ENCODE measurements around the gene ATOX1.
"Not testable (repeated sequence)": the region's sequence is repeated elsewhere in the genome, so short reads cannot be mapped to it uniquely, and the experiment has no call there.

Gene ATOX1

DNA sequence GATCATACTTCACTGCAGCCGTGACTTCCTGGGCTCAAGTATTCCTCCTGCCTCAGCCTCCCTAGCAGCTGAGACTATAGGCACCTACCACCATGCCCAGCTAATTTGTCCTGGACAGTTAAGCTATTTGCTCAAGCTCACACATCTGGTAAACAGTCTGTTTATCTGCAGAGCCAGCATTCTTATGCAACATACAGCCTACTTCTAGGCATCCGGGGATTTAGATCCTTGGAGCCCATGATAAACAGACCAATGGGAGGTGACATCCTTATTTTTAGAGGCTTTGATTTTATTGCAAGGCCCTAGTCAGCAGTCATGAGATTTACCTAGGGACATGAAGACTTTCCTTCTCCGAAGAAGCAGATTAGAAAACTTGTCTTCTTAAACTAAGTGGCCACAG is 21.0 kb downstream of the ATOX1 start:
- H3K27me3 ChIP-seq (ENCODE audit: control insufficient read depth in 1 of 2, insufficient read depth in 2 of 2, low read length in 2 of 2), result no peaks in the 10 kb centered on the region
- no peak overlapping the region for H3K4me3 ChIP-seq (ENCODE audit: low read depth in 1 of 2, low read length in 2 of 2)
- H3K36me3 ChIP-seq (ENCODE audit: control insufficient read depth in 1 of 2, insufficient read depth in 2 of 2, low read length in 2 of 2), result peaks cover under 1 to 5% of the 10 kb centered on the region in 2 donors
- no peak overlapping the region for H3K27ac ChIP-seq (ENCODE audit: low read depth, low read length)
- H3K9ac ChIP-seq (ENCODE audit: low read depth in 1 of 2, low read length in 2 of 2), result no peak overlapping the region
- H3K9me3 ChIP-seq (ENCODE audit: control insufficient read depth in 1 of 2, low read length in 2 of 2), result no peaks in the 10 kb centered on the region
- peaks cover 5% of the 10 kb centered on the region in 2 donors for H3K4me1 ChIP-seq (ENCODE audit: control insufficient read depth in 1 of 2, insufficient read depth in 2 of 2, low read length in 2 of 2)

GRCh38 chr5:151735646-151736045 is 22.8 kb downstream of the ATOX1 start:
- Histone ChIP-seq H3K27ac (ENCODE audit: low read depth, low read length) (no peak overlapping the region), H3K9me3 (ENCODE audit: control insufficient read depth in 1 of 2, low read length in 2 of 2) (no peaks in the 10 kb centered on the region), H3K27me3 (ENCODE audit: control insufficient read depth in 1 of 2, insufficient read depth in 2 of 2, low read length in 2 of 2) (no peaks in the 10 kb centered on the region), H3K36me3 (ENCODE audit: control insufficient read depth in 1 of 2, insufficient read depth in 2 of 2, low read length in 2 of 2) (no peaks in the 10 kb centered on the region), H3K4me3 (ENCODE audit: low read depth in 1 of 2, low read length in 2 of 2) (no peak overlapping the region), H3K9ac (ENCODE audit: low read depth in 1 of 2, low read length in 2 of 2) (no peak overlapping the region), H3K4me1 (ENCODE audit: control insufficient read depth in 1 of 2, insufficient read depth in 2 of 2, low read length in 2 of 2) (peaks cover 1 to 3% of the 10 kb centered on the region in 2 donors)

GRCh38 chr5:151734064-151734408 is 24.4 kb downstream of the ATOX1 start:
- H3K27ac ChIP-seq (ENCODE audit: low read depth, low read length), result no peak overlapping the region
- H3K36me3 ChIP-seq (ENCODE audit: control insufficient read depth in 1 of 2, insufficient read depth in 2 of 2, low read length in 2 of 2), result no peaks in the 10 kb centered on the region
- no peak overlapping the region for H3K4me3 ChIP-seq (ENCODE audit: low read depth in 1 of 2, low read length in 2 of 2)
- no peak overlapping the region for H3K9ac ChIP-seq (ENCODE audit: low read depth in 1 of 2, low read length in 2 of 2)
- H3K4me1 ChIP-seq (ENCODE audit: control insufficient read depth in 1 of 2, insufficient read depth in 2 of 2, low read length in 2 of 2), result no peaks in the 10 kb centered on the region
- no peaks in the 10 kb centered on the region for H3K9me3 ChIP-seq (ENCODE audit: control insufficient read depth in 1 of 2, low read length in 2 of 2)
- H3K27me3 ChIP-seq (ENCODE audit: control insufficient read depth in 1 of 2, insufficient read depth in 2 of 2, low read length in 2 of 2), result no peaks in the 10 kb centered on the region

GRCh38 chr5:151733358-151734063 is 24.9 kb downstream of the ATOX1 start:
- Histone ChIP-seq H3K27ac (ENCODE audit: low read depth, low read length) (no peak overlapping the region), H3K4me1 (ENCODE audit: control insufficient read depth in 1 of 2, insufficient read depth in 2 of 2, low read length in 2 of 2) (no peaks in the 10 kb centered on the region), H3K36me3 (ENCODE audit: control insufficient read depth in 1 of 2, insufficient read depth in 2 of 2, low read length in 2 of 2) (no peaks in the 10 kb centered on the region), H3K4me3 (ENCODE audit: low read depth in 1 of 2, low read length in 2 of 2) (no peak overlapping the region), H3K27me3 (ENCODE audit: control insufficient read depth in 1 of 2, insufficient read depth in 2 of 2, low read length in 2 of 2) (no peaks in the 10 kb centered on the region), H3K9ac (ENCODE audit: low read depth in 1 of 2, low read length in 2 of 2) (no peak overlapping the region), H3K9me3 (ENCODE audit: control insufficient read depth in 1 of 2, low read length in 2 of 2) (no peaks in the 10 kb centered on the region)

- Histone ChIP-seq H3K9me3 (ENCODE audit: control insufficient read depth in 1 of 2, low read length in 2 of 2) (no peaks in the 10 kb centered on the region), H3K4me3 (ENCODE audit: low read depth in 1 of 2, low read length in 2 of 2) (no peak overlapping the region), H3K9ac (ENCODE audit: low read depth in 1 of 2, low read length in 2 of 2) (no peak overlapping the region), H3K4me1 (ENCODE audit: control insufficient read depth in 1 of 2, insufficient read depth in 2 of 2, low read length in 2 of 2) (no peaks in the 10 kb centered on the region), H3K27ac (ENCODE audit: low read depth, low read length) (no peak overlapping the region), H3K36me3 (ENCODE audit: control insufficient read depth in 1 of 2, insufficient read depth in 2 of 2, low read length in 2 of 2) (no peaks in the 10 kb centered on the region), H3K27me3 (ENCODE audit: control insufficient read depth in 1 of 2, insufficient read depth in 2 of 2, low read length in 2 of 2) (no peaks in the 10 kb centered on the region)
These were observed 28.1 kb downstream of the ATOX1 start for GRCh38 chr5:151730381-151730780.

GRCh38 chr5:151729597-151729996 is 28.8 kb downstream of the ATOX1 start:
- not testable (repeated sequence) for H3K36me3 ChIP-seq (ENCODE audit: control insufficient read depth in 1 of 2, insufficient read depth in 2 of 2, low read length in 2 of 2); H3K9ac ChIP-seq (ENCODE audit: low read depth in 1 of 2, low read length in 2 of 2); H3K4me1 ChIP-seq (ENCODE audit: control insufficient read depth in 1 of 2, insufficient read depth in 2 of 2, low read length in 2 of 2); H3K27ac ChIP-seq (ENCODE audit: low read depth, low read length); H3K9me3 ChIP-seq (ENCODE audit: control insufficient read depth in 1 of 2, low read length in 2 of 2); H3K4me3 ChIP-seq (ENCODE audit: low read depth in 1 of 2, low read length in 2 of 2); H3K27me3 ChIP-seq (ENCODE audit: control insufficient read depth in 1 of 2, insufficient read depth in 2 of 2, low read length in 2 of 2)

- H3K4me1 ChIP-seq (ENCODE audit: control insufficient read depth in 1 of 2, insufficient read depth in 2 of 2, low read length in 2 of 2), result peaks cover 5 to 11% of the 10 kb centered on the region in 2 donors
- H3K9ac ChIP-seq (ENCODE audit: low read depth in 1 of 2, low read length in 2 of 2), result no peak overlapping the region
- no peak overlapping the region for H3K27ac ChIP-seq (ENCODE audit: low read depth, low read length)
- H3K36me3 ChIP-seq (ENCODE audit: control insufficient read depth in 1 of 2, insufficient read depth in 2 of 2, low read length in 2 of 2), result no peaks in the 10 kb centered on the region
- H3K4me3 ChIP-seq (ENCODE audit: low read depth in 1 of 2, low read length in 2 of 2), result no peak overlapping the region
- no peaks in the 10 kb centered on the region for H3K9me3 ChIP-seq (ENCODE audit: control insufficient read depth in 1 of 2, low read length in 2 of 2)
- no peaks in the 10 kb centered on the region for H3K27me3 ChIP-seq (ENCODE audit: control insufficient read depth in 1 of 2, insufficient read depth in 2 of 2, low read length in 2 of 2)
These were observed 34.1 kb downstream of the ATOX1 start for GRCh38 chr5:151724360-151724759.

DNA sequence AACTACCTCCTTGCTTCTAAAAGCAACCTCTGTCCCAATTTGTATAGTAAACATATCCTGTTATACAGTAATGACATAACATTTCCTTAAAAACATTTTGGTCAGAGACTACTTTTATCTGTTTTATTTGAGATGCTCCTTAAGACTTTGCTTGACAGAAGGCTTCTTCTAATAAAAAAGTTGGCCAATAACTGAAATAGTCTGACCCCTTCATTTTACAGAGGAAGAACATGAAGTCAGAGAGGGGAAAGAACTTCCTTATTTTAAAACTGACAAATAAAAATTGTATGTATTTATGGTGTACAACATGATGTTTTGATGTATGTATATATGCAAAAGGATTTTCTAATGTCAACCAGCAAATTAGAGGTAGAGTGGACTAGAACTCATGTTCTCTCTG is 35.9 kb downstream of the ATOX1 start:
- no peak overlapping the region for H3K4me3 ChIP-seq (ENCODE audit: low read depth in 1 of 2, low read length in 2 of 2)
- H3K36me3 ChIP-seq (ENCODE audit: control insufficient read depth in 1 of 2, insufficient read depth in 2 of 2, low read length in 2 of 2), result no peaks in the 10 kb centered on the region
- no peaks in the 10 kb centered on the region for H3K27me3 ChIP-seq (ENCODE audit: control insufficient read depth in 1 of 2, insufficient read depth in 2 of 2, low read length in 2 of 2)
- H3K9me3 ChIP-seq (ENCODE audit: control insufficient read depth in 1 of 2, low read length in 2 of 2), result no peaks in the 10 kb centered on the region
- no peak overlapping the region for H3K27ac ChIP-seq (ENCODE audit: low read depth, low read length)
- peaks cover 5 to 11% of the 10 kb centered on the region in 2 donors for H3K4me1 ChIP-seq (ENCODE audit: control insufficient read depth in 1 of 2, insufficient read depth in 2 of 2, low read length in 2 of 2)
- H3K9ac ChIP-seq (ENCODE audit: low read depth in 1 of 2, low read length in 2 of 2), result no peak overlapping the region

DNA sequence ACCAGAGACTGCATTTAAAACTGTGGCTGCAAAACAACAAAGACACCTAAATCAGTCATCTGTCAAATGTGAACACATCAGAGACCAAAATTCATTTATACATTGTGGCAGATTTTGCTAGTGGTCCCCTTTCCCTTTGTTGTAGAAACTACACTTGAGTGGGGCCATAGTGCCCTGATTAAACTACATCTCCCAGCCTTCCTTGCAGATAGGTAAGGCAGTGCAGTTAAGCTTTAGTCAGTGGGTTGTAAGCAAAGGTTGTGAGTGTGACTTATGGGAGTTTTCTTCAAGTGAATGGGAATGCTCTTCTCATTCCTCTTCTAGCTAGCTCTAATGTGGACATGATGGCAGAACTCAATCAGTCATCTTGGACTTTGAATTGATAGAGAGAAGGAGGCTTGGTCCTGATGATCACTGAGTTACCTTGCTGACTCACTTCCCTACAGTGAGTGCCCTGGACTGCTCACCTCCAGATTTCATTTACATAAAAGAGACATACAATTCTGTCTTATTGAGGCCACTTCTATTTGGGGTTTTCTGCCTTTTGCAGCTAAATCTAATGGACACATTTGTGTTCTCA is 36.5 kb downstream of the ATOX1 start:
- Histone ChIP-seq H3K9ac (ENCODE audit: low read depth in 1 of 2, low read length in 2 of 2) (no peak overlapping the region), H3K27ac (ENCODE audit: low read depth, low read length) (no peak overlapping the region), H3K36me3 (ENCODE audit: control insufficient read depth in 1 of 2, insufficient read depth in 2 of 2, low read length in 2 of 2) (no peaks in the 10 kb centered on the region), H3K4me3 (ENCODE audit: low read depth in 1 of 2, low read length in 2 of 2) (no peak overlapping the region), H3K9me3 (ENCODE audit: control insufficient read depth in 1 of 2, low read length in 2 of 2) (no peaks in the 10 kb centered on the region), H3K4me1 (ENCODE audit: control insufficient read depth in 1 of 2, insufficient read depth in 2 of 2, low read length in 2 of 2) (peaks cover 5 to 11% of the 10 kb centered on the region in 2 donors), H3K27me3 (ENCODE audit: control insufficient read depth in 1 of 2, insufficient read depth in 2 of 2, low read length in 2 of 2) (no peaks in the 10 kb centered on the region)

- no peak overlapping the region for H3K9ac ChIP-seq (ENCODE audit: low read depth in 1 of 2, low read length in 2 of 2)
- H3K4me3 ChIP-seq (ENCODE audit: low read depth in 1 of 2, low read length in 2 of 2), result no peak overlapping the region
- peaks cover 5 to 11% of the 10 kb centered on the region in 2 donors for H3K4me1 ChIP-seq (ENCODE audit: control insufficient read depth in 1 of 2, insufficient read depth in 2 of 2, low read length in 2 of 2)
- H3K9me3 ChIP-seq (ENCODE audit: control insufficient read depth in 1 of 2, low read length in 2 of 2), result no peaks in the 10 kb centered on the region
- no peaks in the 10 kb centered on the region for H3K36me3 ChIP-seq (ENCODE audit: control insufficient read depth in 1 of 2, insufficient read depth in 2 of 2, low read length in 2 of 2)
- no peaks in the 10 kb centered on the region for H3K27me3 ChIP-seq (ENCODE audit: control insufficient read depth in 1 of 2, insufficient read depth in 2 of 2, low read length in 2 of 2)
- no peak overlapping the region for H3K27ac ChIP-seq (ENCODE audit: low read depth, low read length)
These were observed 37.3 kb downstream of the ATOX1 start for GRCh38 chr5:151721087-151721646.
